CD4-positive, alpha-beta T cell treated with Interferon gamma for 1 hour (primary cell): ENCODE measurements around the gene LIN9.
"Not testable (repeated sequence)": the region's sequence is repeated elsewhere in the genome, so short reads cannot be mapped to it uniquely, and the experiment has no call there.

Source experiments
- DNase-seq: peaks from one replicate; pipeline ENCODE4 v3.0.0-alpha.2; 2020

Gene LIN9

DNA sequence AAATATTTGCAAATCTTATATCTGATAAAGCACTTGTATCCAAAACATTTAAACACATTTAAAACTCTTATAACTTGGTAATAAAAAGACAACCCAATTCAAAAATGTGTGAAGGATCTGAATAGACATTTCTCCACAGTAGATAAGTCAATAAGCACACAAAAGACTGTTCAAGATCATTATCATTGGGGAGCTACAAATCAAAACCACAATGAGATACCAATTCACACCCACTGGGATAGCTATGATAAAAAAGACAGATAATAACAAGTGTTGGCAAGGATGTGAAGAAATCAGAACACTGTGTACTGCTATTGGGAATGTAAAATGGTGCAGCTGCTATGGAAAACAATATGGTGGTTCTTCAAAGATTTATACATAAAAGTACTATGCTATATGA lies 5.1 kb upstream of the LIN9 start:
- DNase-seq: no peak

- DNase-seq: no peak
Measured at GRCh38 chr1:226312065-226312464, 3.1 kb upstream of the LIN9 start.

DNA sequence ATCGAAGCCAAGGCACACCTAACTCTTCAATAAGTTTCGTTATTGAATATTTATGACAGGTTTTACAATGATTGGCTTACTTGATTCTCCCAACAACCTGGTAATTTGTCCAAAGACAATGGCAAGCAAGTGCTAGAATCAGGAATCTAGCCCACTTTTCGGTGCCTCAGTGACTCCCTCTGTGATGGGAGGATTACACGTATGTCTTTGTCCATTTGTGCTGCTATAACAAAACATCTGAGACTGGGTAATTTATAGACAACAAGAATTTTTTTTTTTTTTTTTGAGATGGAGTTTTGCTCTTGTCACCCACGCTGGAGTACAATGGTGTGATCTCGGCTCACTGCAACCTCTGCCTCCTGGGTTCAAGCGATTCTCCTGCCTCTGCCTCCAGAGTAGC lies 2.4 kb upstream of the LIN9 start:
- DNase-seq: no peak

- no peak for DNase-seq
Measured at GRCh38 chr1:226310637-226311195, 1.8 kb upstream of the LIN9 start.

DNA sequence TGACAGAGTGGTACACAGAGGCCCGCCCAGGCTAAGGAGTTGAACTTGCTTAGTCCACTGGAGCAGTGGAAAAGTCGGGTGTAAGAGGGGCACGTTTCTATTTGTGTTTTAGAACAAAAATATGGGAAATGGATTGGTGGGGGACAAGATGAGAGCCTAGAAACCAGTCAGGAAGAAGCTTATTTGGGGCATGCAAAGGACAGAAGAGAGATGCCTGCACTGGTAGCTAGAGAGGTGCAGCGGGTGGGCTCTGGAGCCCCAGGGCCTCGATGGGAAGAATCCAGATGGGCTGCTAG lies 1.2 kb upstream of the LIN9 start:
- DNase-seq: no peak

GRCh38 chr1:226309398-226310244 lies 657 bp upstream of the LIN9 start:
- no peak for DNase-seq

DNA sequence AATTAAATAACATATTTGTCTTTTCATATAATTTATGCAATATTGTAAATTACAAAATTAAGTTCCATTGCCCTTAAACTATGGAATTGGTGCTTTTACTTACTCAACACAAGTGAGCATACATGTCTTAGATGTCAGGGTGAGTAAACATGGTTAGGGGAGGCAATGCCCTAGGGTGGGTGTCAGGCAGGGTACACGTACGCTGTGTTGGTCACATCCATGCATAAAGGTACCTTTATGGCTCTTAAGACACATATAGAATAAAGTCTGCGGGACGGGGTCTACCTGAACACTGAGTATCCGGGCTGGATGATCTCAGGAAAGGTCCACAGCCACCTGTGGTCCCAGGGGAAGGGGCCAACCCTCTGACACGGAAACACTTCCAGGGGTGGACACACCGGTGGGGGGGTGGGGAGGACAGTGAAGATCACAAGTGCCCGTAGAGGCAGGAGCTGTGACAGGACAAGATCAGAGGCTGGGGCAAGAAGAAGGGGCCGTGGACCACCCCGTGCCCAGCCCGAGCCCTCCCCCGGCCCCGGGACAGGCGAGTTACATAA lies 720 bp downstream of the LIN9 start:
- DNase-seq: no peak

DNA sequence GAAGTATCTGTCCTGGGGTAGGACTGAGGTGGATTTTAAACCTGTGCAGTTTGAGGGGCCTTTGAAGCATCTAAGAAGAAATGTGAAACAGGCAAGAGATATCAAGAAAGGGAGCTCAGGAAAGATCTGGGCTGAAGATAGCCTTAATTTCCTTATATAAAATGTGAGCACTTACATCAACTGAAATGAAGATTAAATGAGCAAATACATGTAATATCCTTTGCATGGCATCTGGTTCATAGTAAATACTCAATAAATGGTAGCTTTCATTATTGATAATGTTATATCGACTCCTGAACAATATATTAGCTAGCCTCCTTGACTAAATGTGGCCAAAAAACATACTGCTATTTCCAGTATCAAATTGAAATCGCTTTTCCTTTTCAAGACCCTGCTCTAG lies 2.5 kb downstream of the LIN9 start:
- no peak for DNase-seq

DNA sequence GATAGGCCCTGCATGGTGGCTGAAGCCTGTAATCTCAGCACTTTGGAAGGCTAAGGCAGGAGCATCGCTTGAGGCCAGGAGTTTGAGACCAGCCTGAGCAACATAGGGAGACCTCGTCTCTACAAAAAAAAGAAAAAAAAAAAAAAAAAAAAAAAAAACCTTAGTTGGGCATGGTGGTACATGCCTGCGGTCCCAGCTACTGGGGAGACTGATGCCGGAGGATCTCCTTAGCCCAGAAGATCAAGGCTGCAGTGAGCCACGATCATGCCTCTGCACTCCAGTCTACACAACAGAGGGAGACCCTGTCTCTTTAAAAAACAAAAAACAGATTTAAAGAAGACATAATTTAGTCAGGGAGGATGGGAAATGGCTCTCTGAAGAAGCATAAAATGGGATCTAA lies 3.8 kb downstream of the LIN9 start:
- DNase-seq: no peak

- no peak for DNase-seq
Measured at GRCh38 chr1:226304291-226304955, 4.5 kb downstream of the LIN9 start.

DNA sequence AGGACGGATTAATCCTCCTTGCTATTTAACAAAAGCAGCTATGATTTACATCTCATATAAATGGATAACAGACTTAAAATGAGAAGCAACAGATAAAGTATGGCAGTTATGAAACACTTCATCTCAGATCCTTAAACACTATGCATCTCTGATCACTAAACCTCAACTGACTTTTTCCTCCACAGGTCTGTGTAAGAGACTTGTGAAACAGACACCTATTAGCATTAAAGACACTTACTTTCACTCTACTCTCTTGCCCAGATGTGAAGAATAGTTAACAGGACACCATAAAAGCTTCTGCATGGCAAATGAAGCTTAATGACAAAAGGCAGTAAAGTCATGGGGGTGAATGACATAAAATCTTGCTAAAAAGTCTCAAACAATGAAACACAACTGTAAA lies 6.2 kb downstream of the LIN9 start:
- no peak for DNase-seq

GRCh38 chr1:226296911-226297310 lies 12.1 kb downstream of the LIN9 start:
- no peak for DNase-seq

GRCh38 chr1:226293553-226293920 lies 15.4 kb downstream of the LIN9 start:
- DNase-seq: no peak

DNA sequence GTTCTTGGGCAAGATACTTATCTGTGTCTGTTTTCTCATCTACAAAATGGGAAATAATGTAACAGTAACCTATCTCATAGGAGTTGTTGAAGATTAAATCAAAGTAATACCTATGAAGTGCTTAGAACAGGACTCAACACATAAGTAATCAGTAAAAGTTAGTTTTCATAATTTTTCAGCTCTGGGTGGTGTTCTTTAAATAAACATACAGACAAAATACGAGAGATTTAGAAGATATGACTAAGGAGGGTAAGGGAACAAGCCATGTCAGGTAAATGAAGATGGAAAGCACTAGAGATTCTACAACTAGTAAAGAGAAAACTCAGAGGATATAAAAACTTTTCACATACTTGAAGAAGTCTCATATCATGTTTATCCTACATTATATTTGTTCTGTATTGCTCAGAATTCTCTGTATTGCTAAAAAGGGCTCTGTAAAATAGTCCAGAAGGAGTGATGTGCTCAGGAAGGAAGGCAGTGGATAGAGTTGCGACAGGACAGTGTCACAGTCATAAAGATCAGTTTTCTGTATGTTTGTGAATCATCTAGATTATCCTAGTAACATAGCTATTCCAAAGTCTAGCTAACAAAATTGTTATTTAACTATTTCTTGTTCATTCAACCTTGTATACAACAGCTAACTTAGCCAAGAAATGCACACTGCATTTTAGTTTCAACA lies 16.0 kb downstream of the LIN9 start:
- no peak for DNase-seq

GRCh38 chr1:226287587-226287986 lies 21.4 kb downstream of the LIN9 start:
- DNase-seq: no peak

GRCh38 chr1:226281058-226281457 lies 27.9 kb downstream of the LIN9 start:
- no peak for DNase-seq

- no peak for DNase-seq
Measured at GRCh38 chr1:226279498-226279897, 29.5 kb downstream of the LIN9 start.

- DNase-seq: no peak
Measured at GRCh38 chr1:226277897-226278296, 31.1 kb downstream of the LIN9 start.

- no peak for DNase-seq
Measured at GRCh38 chr1:226276987-226277386, 32.0 kb downstream of the LIN9 start.

- no peak for DNase-seq
Measured at GRCh38 chr1:226276077-226276682, 32.8 kb downstream of the LIN9 start.

DNA sequence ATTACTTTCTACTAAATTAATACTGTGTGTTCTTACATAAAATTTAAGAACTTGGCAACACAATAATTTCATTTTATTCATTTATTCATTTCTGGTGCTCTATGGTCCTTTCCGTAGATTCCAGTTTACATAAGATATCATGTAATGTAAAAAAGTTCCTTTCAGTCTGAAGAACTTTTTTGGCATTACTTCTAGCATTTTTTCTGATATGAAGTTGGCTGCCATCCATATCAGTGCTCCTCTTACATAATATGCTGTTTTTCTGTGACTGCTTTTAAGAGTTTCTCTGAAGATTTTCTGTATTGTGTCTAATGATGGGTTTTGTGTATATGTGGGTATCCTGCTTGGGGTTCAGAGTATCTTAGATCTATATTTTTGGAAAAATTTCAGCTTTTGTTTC lies 34.8 kb downstream of the LIN9 start:
- DNase-seq: no peak

DNA sequence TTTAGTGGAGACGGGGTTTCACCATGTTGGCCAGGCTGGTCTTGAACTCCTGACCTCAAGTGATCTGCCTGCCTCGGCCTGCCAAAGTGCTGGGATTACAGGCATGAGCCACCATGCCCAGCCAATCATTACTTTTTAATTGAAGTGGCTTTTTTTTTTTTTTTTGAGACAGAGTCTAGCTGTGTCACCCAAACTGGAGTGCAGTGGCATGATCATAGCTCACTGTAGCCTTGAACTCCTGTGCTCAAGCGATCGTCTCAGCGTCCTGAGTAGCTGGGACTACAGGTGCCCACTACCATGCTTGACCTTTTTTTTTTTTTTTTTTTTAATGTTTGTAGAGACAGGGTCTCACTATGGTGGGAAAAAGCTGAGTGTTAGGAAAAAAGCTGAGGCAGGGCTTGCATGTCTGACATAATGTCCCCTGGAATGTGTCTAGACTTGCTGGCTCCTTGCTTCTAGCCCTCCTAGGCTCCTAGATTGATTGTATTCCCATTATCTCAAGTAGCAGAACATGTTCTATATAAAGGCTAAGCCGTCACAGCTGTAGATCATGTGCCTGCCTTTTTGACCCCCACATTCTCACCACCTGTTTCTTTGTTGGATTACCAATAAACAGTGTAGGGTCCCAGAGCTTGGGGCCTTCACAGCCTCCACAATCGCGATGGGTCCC lies 36.6 kb downstream of the LIN9 start:
- not testable (repeated sequence) for DNase-seq
